Endothelial cell of umbilical vein (primary cell): Measurements from ENCODE around the gene FAM114A2. TPM values are rescaled to one million over a fixed set of nuclear protein-coding genes. Genes with fewer than 3 reads are reported as not detected.

Experiments used
- BruUV-seq: library from RNA; stranded (reverse); fragments of 400-500 nt; replicated peaks from 2 replicates; lab custom pipeline; 2021; lab: Mats Ljungman, UMichigan
- CTCF ChIA-PET: fragments of 300-600, 350-600 bp; sonication (Branson Sonifier 250); formaldehyde crosslinking; loops from one replicate; lab custom pipeline; 2021; ENCODE audit warnings: antibody characterized with exemption, inconsistent platforms; lab: Charles Lee
- POLR2A ChIA-PET: fragments of 300-600, 350-600 bp; sonication (Branson Sonifier 250); formaldehyde crosslinking; loops from one replicate; lab custom pipeline; 2021; ENCODE audit warnings: antibody characterized with exemption, inconsistent platforms; lab: Charles Lee
- DNase-seq: peaks from one replicate; pipeline ENCODE4 v3.0.0-alpha.2; 2011; ENCODE audit warnings: low read depth, low spot score
- FAIRE-seq: peaks from 2 replicates; lab custom pipeline; 2011; peaks lifted over from hg19 to GRCh38; lab: Jason Lieb, UNC
- H2AFZ ChIP-seq: 2 replicates; pipeline ENCODE4 v1.6.0; 2012; ENCODE audit warnings: low read depth, low read length, control low read depth, inconsistent platforms
- H3K27ac ChIP-seq: 2 replicates; pipeline ENCODE4 v1.5.1; 2011; ENCODE audit warnings: low read depth, mild to moderate bottlenecking, control low read depth, low read length, moderate library complexity; ENCODE audit not compliant: insufficient read depth
- H3K27me3 ChIP-seq, 2 experiments: 2 replicates each; pipeline versions ENCODE4 v1.6.0 to v1.6.1; 2011; ENCODE audit warnings: low read length in 2 of 2, mixed read lengths in 1 of 2; ENCODE audit not compliant: control insufficient read depth in 2 of 2, insufficient read depth in 2 of 2
- H3K36me3 ChIP-seq, 2 experiments: 2 replicates in 1 of 2; 3 replicates in 1 of 2; pipeline ENCODE4 v1.5.1; 2011; ENCODE audit warnings: low read length in 2 of 2, mild to moderate bottlenecking in 1 of 2, moderate library complexity in 1 of 2; ENCODE audit not compliant: control insufficient read depth in 2 of 2, insufficient read depth in 2 of 2; ENCODE audit errors: extremely low read depth in 1 of 2
- H3K4me1 ChIP-seq: 3 replicates; pipeline ENCODE4 v1.5.1; 2011; ENCODE audit warnings: mild to moderate bottlenecking, low read length; ENCODE audit not compliant: control insufficient read depth, insufficient read depth; ENCODE audit errors: extremely low read depth
- H3K4me2 ChIP-seq: 2 replicates; pipeline ENCODE4 v1.6.1; 2011; ENCODE audit warnings: low read length, control low read depth, mixed read lengths; ENCODE audit not compliant: insufficient read depth
- H3K4me3 ChIP-seq, 3 experiments: fragments of 200-600 bp in 1 of 3; sonication (generic), shearing (Covaris generic) in 1 of 3; replicated peaks in 1 of 3; 2 replicates each; pipeline ENCODE4 v1.5.1; 2011 to 2016; ENCODE audit warnings: control low read depth in 3 of 3, low read length in 3 of 3, mild to moderate bottlenecking in 2 of 3, inconsistent platforms in 1 of 3, low read depth in 1 of 3, moderate library complexity in 1 of 3; ENCODE audit not compliant: insufficient read depth in 1 of 3
- H3K79me2 ChIP-seq: 2 replicates; pipeline ENCODE4 v1.6.0; 2012; ENCODE audit warnings: low read length, inconsistent platforms; ENCODE audit not compliant: control insufficient read depth, insufficient read depth
- H3K9ac ChIP-seq: replicated peaks from 2 replicates; pipeline ENCODE3; 2011; ENCODE audit warnings: low read length, control low read depth; ENCODE audit not compliant: insufficient read depth; ENCODE audit errors: extremely low read depth
- H3K9me1 ChIP-seq: replicated peaks from 3 replicates; pipeline ENCODE4 v1.6.0; 2011; ENCODE audit warnings: mild to moderate bottlenecking, low read length; ENCODE audit not compliant: control insufficient read depth, insufficient read depth; ENCODE audit errors: extremely low read depth
- H3K9me3 ChIP-seq: replicated peaks from 2 replicates; pipeline ENCODE4 v1.5.1; 2012; ENCODE audit warnings: low read length, inconsistent platforms; ENCODE audit not compliant: control insufficient read depth, insufficient read depth
- H4K20me1 ChIP-seq: replicated peaks from 2 replicates; pipeline ENCODE3; 2011; ENCODE audit warnings: mild to moderate bottlenecking, low read length; ENCODE audit not compliant: control insufficient read depth, insufficient read depth; ENCODE audit errors: extremely low read depth
- CTCF ChIP-seq, 2 donors: IDR thresholded peaks; 1 replicate in 1 of 2; 2 replicates in 1 of 2; pipeline ENCODE4 v1.5.1; 2011; ENCODE audit warnings: low read length in 2 of 2, mild to moderate bottlenecking in 2 of 2, moderate library complexity in 2 of 2, control low read depth in 1 of 2, inconsistent platforms in 1 of 2, low read depth in 1 of 2; ENCODE audit not compliant: insufficient read depth in 1 of 2; ENCODE audit errors: extremely low read depth in 1 of 2
- EZH2 ChIP-seq: IDR thresholded peaks from 2 replicates; pipeline ENCODE4 v1.6.1; 2012; ENCODE audit warnings: borderline replicate concordance, low read depth, mild to moderate bottlenecking, moderate library complexity, low read length, inconsistent platforms; ENCODE audit not compliant: severe bottlenecking
- FOS ChIP-seq: IDR thresholded peaks from 2 replicates; pipeline ENCODE4 v1.6.1; 2011; ENCODE audit warnings: mild to moderate bottlenecking, low read length, moderate library complexity, borderline replicate concordance; ENCODE audit not compliant: insufficient read depth
- GATA2 ChIP-seq: IDR thresholded peaks from 2 replicates; pipeline ENCODE4 v1.7.0; 2011; ENCODE audit warnings: low read depth, mild to moderate bottlenecking, moderate library complexity, mixed read lengths, low read length; ENCODE audit not compliant: insufficient read length, insufficient read depth
- JUN ChIP-seq: IDR thresholded peaks from 2 replicates; pipeline ENCODE4 v1.6.1; 2011; ENCODE audit warnings: borderline replicate concordance, low read depth; ENCODE audit not compliant: insufficient read length, insufficient read depth
- MAX ChIP-seq: IDR thresholded peaks from 2 replicates; pipeline ENCODE4 v1.6.1; 2011; ENCODE audit not compliant: insufficient read depth, insufficient read length
- MYC ChIP-seq: IDR thresholded peaks from one replicate; pipeline ENCODE4 v1.6.1; 2011; ENCODE audit warnings: mild to moderate bottlenecking, low read depth, low read length
- POLR2A ChIP-seq: IDR thresholded peaks from 2 replicates; pipeline ENCODE4 v1.6.1; 2012; ENCODE audit warnings: low read depth, mild to moderate bottlenecking, control low read depth, low read length
- POLR2AphosphoS5 ChIP-seq: IDR thresholded peaks from 2 replicates; pipeline ENCODE4 v1.6.1; 2012; ENCODE audit warnings: low read depth, mild to moderate bottlenecking, control low read depth, low read length, moderate library complexity; ENCODE audit not compliant: insufficient read depth
- dilution Hi-C: fragments of 300-500 bp; cut with MboI; formaldehyde crosslinking; loops from one replicate; pipeline ENCODE4 v1.15.0; 2019; ENCODE audit warnings: low sequenced_read_pairs; ENCODE audit not compliant: extremely low pct_ligation_motif_present
- intact Hi-C: fragments of 100-400 bp; cut with micrococcal nuclease; formaldehyde crosslinking; loops from one replicate; pipeline ENCODE4 v1.10.0; 2022
- polyA plus RNA-seq, 4 experiments: library from polyadenylated mRNA; depleted of rRNA in 3 of 4; stranded (reverse) in 3 of 4; unstranded in 1 of 4; fragments of >200 nt; gene quantifications; 2 replicates each; pipeline versions ENCODE4 v1.2.1 to v1.2.3, GENCODE V29; 2011 to 2012; ENCODE audit warnings: missing spikeins in 1 of 4
- total RNA-seq: library from RNA; stranded (reverse); gene quantifications from 2 replicates; pipeline ENCODE4 v1.2.3, GENCODE V29; 2021

FAM114A2 gene
- total and polyA plus RNA-seq, 2 donors (not counting 3 experiments of a cell fraction or from before 2014, with no cell fraction given), result 9.6 to 31.3 TPM

GRCh38 chr5:154086641-154087040 lies 47.9 kb upstream of the FAM114A2 start:
- no peaks in the 10 kb centered on the region for H3K36me3 ChIP-seq
- FAIRE-seq (no peak), DNase-seq (no peak)
- no peaks in the 10 kb centered on the region for H3K4me1 ChIP-seq
- intact Hi-C loops, result no loop called here
- H3K27me3 ChIP-seq, result peaks cover 5 to 7% of the 10 kb centered on the region in 2 experiments
- H3K9me3 ChIP-seq, result no peaks in the 10 kb centered on the region
- no peak for TF ChIP-seq CTCF (IDR thresholded peaks at IDR 0.05; ENCODE audit: extremely low read depth in 1 of 2, insufficient read depth in 1 of 2, low read depth in 1 of 2, low read length in 2 of 2)
- no peak for TF ChIP-seq FOS
- TF ChIP-seq EZH2, result no peak
- no peak for TF ChIP-seq POLR2A
- no peak for TF ChIP-seq JUN
- no peak overlapping the region for H2AFZ ChIP-seq
- no peaks in the 10 kb centered on the region for H4K20me1 ChIP-seq
- no peaks in the 10 kb centered on the region for H3K79me2 ChIP-seq
- H3K27ac ChIP-seq, result no peak overlapping the region
- dilution Hi-C loops, result no loop called here
- H3K9me1 ChIP-seq, result no peaks in the 10 kb centered on the region
- no TSS peak for BruUV-seq
- POLR2A ChIA-PET, result no interaction called here
- H3K9ac ChIP-seq, result no peak overlapping the region
- CTCF ChIA-PET, result interaction anchor here (1.3 to 1.6 kb wide), 4 partner anchors 11 to 112 kb away, joined by 3 to 11 read pairs (median 4); no protein-coding TSS in a partner anchor
- H3K4me3 ChIP-seq, result no peak overlapping the region
- no peak overlapping the region for H3K4me2 ChIP-seq

- H3K36me3 ChIP-seq, result no peaks in the 10 kb centered on the region
- no peaks in the 10 kb centered on the region for H3K9me3 ChIP-seq
- peaks cover 5 to 7% of the 10 kb centered on the region in 2 experiments for H3K27me3 ChIP-seq
- dilution Hi-C loops, result no loop called here
- intact Hi-C loops, result no loop called here
- H3K79me2 ChIP-seq, result no peaks in the 10 kb centered on the region
- H3K9ac ChIP-seq, result no peak overlapping the region
- no peaks in the 10 kb centered on the region for H4K20me1 ChIP-seq
- TF ChIP-seq JUN (no peak), MAX (no peak), GATA2 (no peak), CTCF (IDR thresholded peaks at IDR 0.05; ENCODE audit: extremely low read depth in 1 of 2, insufficient read depth in 1 of 2, low read depth in 1 of 2, low read length in 2 of 2) (no peak), POLR2A (no peak), MYC (no peak), POLR2AphosphoS5 (no peak), FOS (no peak), EZH2 (no peak)
- no peak overlapping the region for H3K4me3 ChIP-seq
- CTCF ChIA-PET, result interaction anchor here (1.1 to 1.6 kb wide), 4 partner anchors 11 to 17 kb away, joined by 3 to 11 read pairs (median 4); no protein-coding TSS in a partner anchor
- H3K27ac ChIP-seq, result no peak overlapping the region
- no TSS peak for BruUV-seq
- H3K4me2 ChIP-seq, result no peak overlapping the region
- no peaks in the 10 kb centered on the region for H3K9me1 ChIP-seq
- FAIRE-seq (no peak), DNase-seq (no peak)
- no peak overlapping the region for H2AFZ ChIP-seq
- H3K4me1 ChIP-seq, result no peaks in the 10 kb centered on the region
- POLR2A ChIA-PET, result no interaction called here
Measured at GRCh38 chr5:154086146-154086545, 47.4 kb upstream of the FAM114A2 start.
